ENCODE measurements around the gene RIOK1. TPM values are rescaled to one million over a fixed set of nuclear protein-coding genes. Genes with fewer than 3 reads are reported as not detected.
A peak's percentile ranks its signal among the peaks of the same experiment; 100 is the strongest.

The RIOK1 gene
- total RNA-seq, 1 donor: 16.8 TPM

- H3K4me3 ChIP-seq (ENCODE audit: low read depth, low read length): no peak overlapping the region
- TF ChIP-seq CTCF (IDR thresholded peaks at IDR 0.05; ENCODE audit: insufficient read depth, low read length): no peak
- DNase-seq (ENCODE audit: low read depth): peak; percentile 11
Measured at GRCh38 chr6:7419065-7419464, 29.5 kb downstream of the RIOK1 start.

GRCh38 chr6:7421066-7421465, 31.5 kb downstream of the RIOK1 start:
- no peak for TF ChIP-seq CTCF (IDR thresholded peaks at IDR 0.05; ENCODE audit: insufficient read depth, low read length)
- DNase-seq (ENCODE audit: low read depth): no peak
- H3K4me3 ChIP-seq (ENCODE audit: low read depth, low read length): no peak overlapping the region

GRCh38 chr6:7424058-7424457, 34.5 kb downstream of the RIOK1 start:
- no peak for TF ChIP-seq CTCF (IDR thresholded peaks at IDR 0.05; ENCODE audit: insufficient read depth, low read length)

GRCh38 chr6:7424967-7425807, 35.6 kb downstream of the RIOK1 start:
- H3K4me3 ChIP-seq (ENCODE audit: low read depth, low read length): no peak overlapping the region
- peak; percentile 63 for TF ChIP-seq CTCF (IDR thresholded peaks at IDR 0.05; ENCODE audit: insufficient read depth, low read length)
- peak; percentile 64 for DNase-seq (ENCODE audit: low read depth)

More at GRCh38 chr6:7424058-7424457, 34.5 kb downstream of the RIOK1 start:
- no peak for DNase-seq (ENCODE audit: low read depth)
- no peak overlapping the region for H3K4me3 ChIP-seq (ENCODE audit: low read depth, low read length)

- no peak for DNase-seq (ENCODE audit: low read depth)
- no peak for TF ChIP-seq CTCF (IDR thresholded peaks at IDR 0.05; ENCODE audit: insufficient read depth, low read length)
Measured at GRCh38 chr6:7425808-7426190, 36.2 kb downstream of the RIOK1 start.

GRCh38 chr6:7426447-7427169, 37.0 kb downstream of the RIOK1 start:
- no peak for TF ChIP-seq CTCF (IDR thresholded peaks at IDR 0.05; ENCODE audit: insufficient read depth, low read length)
- H3K4me3 ChIP-seq (ENCODE audit: low read depth, low read length): no peak overlapping the region
- DNase-seq (ENCODE audit: low read depth): no peak

More at GRCh38 chr6:7425808-7426190, 36.2 kb downstream of the RIOK1 start:
- H3K4me3 ChIP-seq (ENCODE audit: low read depth, low read length): no peak overlapping the region
